HCT116 (cell line): ENCODE measurements around the gene GRK5. TPM values are rescaled to one million over a fixed set of nuclear protein-coding genes. Genes with fewer than 3 reads are reported as not detected.

ENCODE experiments used
- ATAC-seq: fragments of 200-7000 bp; cut with Tn5 transposase; 2 replicates; pipeline ENCODE4 v1.9.1; 2020; ENCODE audit warnings: mild to moderate bottlenecking, moderate library complexity
- BruUV-seq: library from RNA; stranded (reverse); fragments of 400-500 nt; replicated peaks from 2 replicates; lab custom pipeline; 2021; lab: Mats Ljungman, UMichigan
- CTCF ChIA-PET: fragments of 300-600 bp; sonication (Branson Sonifier 250); formaldehyde crosslinking; loops from one replicate; lab custom pipeline; 2021; ENCODE audit warnings: antibody characterized with exemption; lab: Charles Lee
- POLR2A ChIA-PET: fragments of 300-600, 350-600 bp; sonication (Branson Sonifier 250); formaldehyde crosslinking; loops from one replicate; lab custom pipeline; 2021; ENCODE audit warnings: antibody characterized with exemption; lab: Charles Lee
- RAD21 ChIA-PET, 2 experiments: fragments of 300-600 bp; sonication (Branson Sonifier 250); formaldehyde crosslinking; loops; one replicate each; lab custom pipeline; 2023; ENCODE audit warnings: low total read pairs in 2 of 2; ENCODE audit not compliant: uncharacterized antibody in 2 of 2, unreplicated experiment in 2 of 2, low non-redundant PET in 1 of 2; lab: Charles Lee
- DNase-seq: peaks from one replicate; pipeline ENCODE4 v3.0.0-alpha.2; 2010; ENCODE audit warnings: low read depth, low spot score
- H2AFZ ChIP-seq: fragments of 200-600 bp; shearing (Covaris generic), sonication (generic); 2 replicates; pipeline ENCODE4 v1.6.1; 2017; ENCODE audit warnings: low read depth, mixed run types, mixed read lengths, antibody characterized with exemption, low read length; ENCODE audit not compliant: poor library complexity, severe bottlenecking
- H3K27ac ChIP-seq: 2 replicates; pipeline ENCODE4 v1.5.1; 2012; ENCODE audit warnings: low read depth, low read length
- H3K27me3 ChIP-seq: fragments of 200-600 bp; sonication (generic); 2 replicates; pipeline ENCODE4 v1.6.1; 2016; ENCODE audit warnings: mixed run types, low read length, mixed read lengths; ENCODE audit not compliant: insufficient read depth
- H3K36me3 ChIP-seq, 2 experiments: fragments of 200-500 bp in 1 of 2; fragments of 200-600 bp in 1 of 2; sonication (Bioruptor generic) in 1 of 2; sonication (generic) in 1 of 2; 2 replicates each; pipeline versions ENCODE4 v1.5.1 to v1.6.1; 2014 to 2016; ENCODE audit warnings: low read length in 2 of 2, inconsistent platforms in 1 of 2, mixed read lengths in 1 of 2, mixed run types in 1 of 2; ENCODE audit not compliant: insufficient read depth in 2 of 2, control insufficient read depth in 1 of 2
- H3K4me1 ChIP-seq, 2 experiments: fragments of 200-600 bp in 1 of 2; sonication (generic) in 1 of 2; 2 replicates each; pipeline versions ENCODE4 v1.5.1 to v1.6.1; 2012 to 2017; ENCODE audit warnings: low read length in 2 of 2, inconsistent platforms in 1 of 2, mild to moderate bottlenecking in 1 of 2, mixed read lengths in 1 of 2, mixed run types in 1 of 2, moderate library complexity in 1 of 2; ENCODE audit not compliant: insufficient read depth in 2 of 2, control insufficient read depth in 1 of 2
- H3K4me2 ChIP-seq: fragments of 200-600 bp; sonication (generic); 2 replicates; pipeline ENCODE4 v1.6.1; 2017; ENCODE audit warnings: mixed run types, low read length, mixed read lengths
- H3K4me3 ChIP-seq, 2 experiments: fragments of 200-600 bp in 1 of 2; sonication (generic) in 1 of 2; replicated peaks in 1 of 2; 2 replicates each; pipeline ENCODE4 v1.5.1; 2011 to 2016; ENCODE audit warnings: low read length in 2 of 2, control low read depth in 1 of 2, low read depth in 1 of 2, mild to moderate bottlenecking in 1 of 2, mixed read lengths in 1 of 2, mixed run types in 1 of 2
- H3K79me2 ChIP-seq: fragments of 200-600 bp; sonication (generic); 2 replicates; pipeline ENCODE4 v1.6.1; 2017; ENCODE audit warnings: mild to moderate bottlenecking, mixed run types, low read length, moderate library complexity, mixed read lengths; ENCODE audit not compliant: insufficient read depth
- H3K9ac ChIP-seq: fragments of 200-600 bp; sonication (generic); 2 replicates; pipeline ENCODE4 v1.6.1; 2016; ENCODE audit warnings: low read length, mixed read lengths
- H3K9me2 ChIP-seq: fragments of 200-600 bp; sonication (generic), shearing (Covaris generic); 2 replicates; pipeline ENCODE4 v1.6.1; 2017; ENCODE audit warnings: mixed run types, mild to moderate bottlenecking, moderate library complexity; ENCODE audit not compliant: insufficient read depth
- H3K9me3 ChIP-seq, 2 experiments: fragments of 200-500 bp in 1 of 2; fragments of 200-600 bp in 1 of 2; sonication (Bioruptor generic) in 1 of 2; sonication (generic) in 1 of 2; 2 replicates each; pipeline ENCODE4 v1.6.1; 2014 to 2017; ENCODE audit warnings: low read length in 2 of 2, mixed read lengths in 2 of 2, inconsistent platforms in 1 of 2, low read depth in 1 of 2, mild to moderate bottlenecking in 1 of 2, mixed run types in 1 of 2, moderate library complexity in 1 of 2; ENCODE audit not compliant: control insufficient read depth in 1 of 2, insufficient read depth in 1 of 2
- H4K20me1 ChIP-seq: fragments of 200-600 bp; sonication (generic), shearing (Covaris generic); 2 replicates; pipeline ENCODE4 v1.6.1; 2017; ENCODE audit warnings: mixed run types, mild to moderate bottlenecking, moderate library complexity; ENCODE audit not compliant: insufficient read depth
- FOSL1 ChIP-seq: IDR thresholded peaks from 2 replicates; pipeline ENCODE4 v1.6.1; 2012; ENCODE audit warnings: low read depth
- RAD21 ChIP-seq: IDR thresholded peaks from 2 replicates; pipeline ENCODE4 v1.6.1; 2012; ENCODE audit warnings: low read depth, mild to moderate bottlenecking
- SIN3A ChIP-seq: IDR thresholded peaks from 2 replicates; pipeline ENCODE4 v1.6.1; 2012; ENCODE audit warnings: low read depth
- ZNF274 ChIP-seq: fragments of 200-500 bp; sonication (Bioruptor generic); IDR thresholded peaks from 2 replicates; pipeline ENCODE4 v1.6.1; 2014; ENCODE audit warnings: mild to moderate bottlenecking, low read depth, low read length, inconsistent platforms
- intact Hi-C: fragments of 100-400 bp; cut with micrococcal nuclease; formaldehyde crosslinking; loops from 2 replicates; pipeline ENCODE4 v1.10.0; 2022
- total RNA-seq: library from RNA; stranded (reverse); gene quantifications from one replicate; pipeline ENCODE4 v1.2.1, GENCODE V29; 2021; ENCODE audit not compliant: unreplicated experiment
- TF ChIP-seq, protein P1 (sequence below), 3 experiments: fragments of 200-600 bp in 1 of 3; sonication (generic) in 1 of 3; IDR thresholded peaks in 2 of 3; conservative IDR thresholded peaks in 1 of 3; 2 replicates each; pipeline ENCODE4 v1.5.1; 2012 to 2017; ENCODE audit warnings: low read depth in 2 of 3, low read length in 2 of 3, antibody characterized with exemption in 1 of 3, borderline replicate concordance in 1 of 3, control low read depth in 1 of 3, mild to moderate bottlenecking in 1 of 3, mixed read lengths in 1 of 3, mixed run types in 1 of 3, moderate library complexity in 1 of 3; ENCODE audit not compliant: insufficient read depth in 1 of 3
- TF ChIP-seq, protein P2 (sequence below): IDR thresholded peaks from 2 replicates; pipeline ENCODE4 v1.6.1; 2012

GRK5 gene
- total RNA-seq, 1 experiment from 2014 or later = 7.3 TPM

DNA sequence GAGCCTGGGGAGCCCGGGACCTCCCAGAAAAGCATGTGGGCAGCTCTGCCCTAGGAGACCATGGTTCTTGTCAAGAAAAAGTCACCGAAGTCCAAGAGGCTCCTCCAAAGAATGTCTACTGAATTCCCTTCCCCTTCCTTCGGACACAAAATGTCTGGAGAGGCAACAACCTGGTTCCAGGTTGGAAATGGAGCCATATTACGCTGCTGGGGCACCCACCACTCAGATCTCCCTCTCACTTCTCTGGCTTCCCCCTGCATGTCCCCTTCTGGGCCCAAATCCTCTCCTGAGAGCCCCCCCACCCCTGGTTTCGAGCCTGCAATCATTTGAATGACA is 282.6 kb downstream of the GRK5 start:
- H3K4me1 ChIP-seq = peaks cover 0 to 10% of the 10 kb centered on the region in 2 experiments; a peak in 3 of 4 replicates
- peak overlapping the region in 1 of 2 experiments; percentile 56; a peak in 2 of 4 replicates for H3K4me3 ChIP-seq
- peak overlapping the region; percentile 67 for H2AFZ ChIP-seq
- H3K36me3 ChIP-seq = no peaks in the 10 kb centered on the region
- peak overlapping the region; percentile 87 for H3K4me2 ChIP-seq
- RAD21 ChIA-PET = interaction anchor here (0.6 to 1.4 kb wide), 8 partner anchors 41 to 389 kb away, joined by 3 to 7 read pairs (median 4); partner anchors contain the start of gene GRK5 (in 1 of the 2)
- intact Hi-C loops = loop anchor here (1.0 to 2.0 kb wide), 2 partner anchors 45 to 291 kb away; no protein-coding TSS in a partner anchor
- no peaks in the 10 kb centered on the region for H3K9me2 ChIP-seq
- DNase-seq (no peak), ATAC-seq (peak; percentile 9; the same call in 1 of the 2 replicates)
- no peak overlapping the region for H3K27ac ChIP-seq
- H3K9me3 ChIP-seq = no peaks in the 10 kb centered on the region
- H4K20me1 ChIP-seq = no peaks in the 10 kb centered on the region
- POLR2A ChIA-PET = interaction anchor here (1.0 kb wide), 3 partner anchors 32 to 290 kb away, joined by 3 to 4 read pairs (median 3); partner anchors contain the start of gene RGS10
- no TSS peak for BruUV-seq
- TF ChIP-seq SIN3A (no peak), ZNF274 (no peak), RAD21 (no peak), FOSL1 (no peak)
- TF ChIP-seq, protein P1, sequence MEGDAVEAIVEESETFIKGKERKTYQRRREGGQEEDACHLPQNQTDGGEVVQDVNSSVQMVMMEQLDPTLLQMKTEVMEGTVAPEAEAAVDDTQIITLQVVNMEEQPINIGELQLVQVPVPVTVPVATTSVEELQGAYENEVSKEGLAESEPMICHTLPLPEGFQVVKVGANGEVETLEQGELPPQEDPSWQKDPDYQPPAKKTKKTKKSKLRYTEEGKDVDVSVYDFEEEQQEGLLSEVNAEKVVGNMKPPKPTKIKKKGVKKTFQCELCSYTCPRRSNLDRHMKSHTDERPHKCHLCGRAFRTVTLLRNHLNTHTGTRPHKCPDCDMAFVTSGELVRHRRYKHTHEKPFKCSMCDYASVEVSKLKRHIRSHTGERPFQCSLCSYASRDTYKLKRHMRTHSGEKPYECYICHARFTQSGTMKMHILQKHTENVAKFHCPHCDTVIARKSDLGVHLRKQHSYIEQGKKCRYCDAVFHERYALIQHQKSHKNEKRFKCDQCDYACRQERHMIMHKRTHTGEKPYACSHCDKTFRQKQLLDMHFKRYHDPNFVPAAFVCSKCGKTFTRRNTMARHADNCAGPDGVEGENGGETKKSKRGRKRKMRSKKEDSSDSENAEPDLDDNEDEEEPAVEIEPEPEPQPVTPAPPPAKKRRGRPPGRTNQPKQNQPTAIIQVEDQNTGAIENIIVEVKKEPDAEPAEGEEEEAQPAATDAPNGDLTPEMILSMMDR (IDR thresholded peaks at IDR 0.05 in 2 of 3, conservative IDR thresholded peaks at IDR 0.05 in 1 of 3; ENCODE audit: borderline replicate concordance in 1 of 3, insufficient read depth in 1 of 3, low read depth in 2 of 3, low read length in 2 of 3) = no peak
- TF ChIP-seq, protein P2, sequence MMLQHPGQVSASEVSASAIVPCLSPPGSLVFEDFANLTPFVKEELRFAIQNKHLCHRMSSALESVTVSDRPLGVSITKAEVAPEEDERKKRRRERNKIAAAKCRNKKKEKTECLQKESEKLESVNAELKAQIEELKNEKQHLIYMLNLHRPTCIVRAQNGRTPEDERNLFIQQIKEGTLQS = no peak
- H3K9ac ChIP-seq = peak overlapping the region; percentile 12; the same call in 1 of the 2 replicates
- H3K79me2 ChIP-seq = no peaks in the 10 kb centered on the region
- CTCF ChIA-PET = interaction anchor here (0.7 to 3.8 kb wide), 23 partner anchors 8 to 350 kb away, joined by 3 to 50 read pairs (median 5); partner anchors contain the start of genes GRK5 and RGS10
- H3K27me3 ChIP-seq = no peaks in the 10 kb centered on the region
